HG03354 (cell line): ENCODE results near the gene MPZL2.

Experiments used
- ATAC-seq: cut with Tn5 transposase; IDR thresholded peaks from one replicate; pipeline ENCODE4 v1.9.1; 2021; ENCODE audit warnings: mild to moderate bottlenecking; ENCODE audit not compliant: unreplicated experiment, poor library complexity, severe bottlenecking

Gene MPZL2

GRCh38 chr11:118245936-118246562, 18.0 kb downstream of the MPZL2 start:
- ATAC-seq = no peak

GRCh38 chr11:118243993-118244762, 19.9 kb downstream of the MPZL2 start:
- no peak for ATAC-seq

GRCh38 chr11:118243161-118243560, 20.9 kb downstream of the MPZL2 start:
- ATAC-seq = no peak

GRCh38 chr11:118241764-118242098, 22.4 kb downstream of the MPZL2 start:
- ATAC-seq = peak; percentile 9

- ATAC-seq = peak; percentile 84
Observed at GRCh38 chr11:118240999-118241763, 22.9 kb downstream of the MPZL2 start.

- no peak for ATAC-seq
Observed at GRCh38 chr11:118239509-118240205, 24.4 kb downstream of the MPZL2 start.

- no peak for ATAC-seq
Observed at GRCh38 chr11:118238929-118239328, 25.2 kb downstream of the MPZL2 start.

- ATAC-seq = no peak
Observed at GRCh38 chr11:118238421-118238820, 25.7 kb downstream of the MPZL2 start.

- ATAC-seq = no peak
Observed at GRCh38 chr11:118236170-118236569, 27.9 kb downstream of the MPZL2 start.

- no peak for ATAC-seq
Observed at GRCh38 chr11:118234833-118235232, 29.3 kb downstream of the MPZL2 start.

GRCh38 chr11:118233850-118234249, 30.2 kb downstream of the MPZL2 start:
- ATAC-seq = no peak

GRCh38 chr11:118233377-118233776, 30.7 kb downstream of the MPZL2 start:
- ATAC-seq = no peak

- no peak for ATAC-seq
Observed at GRCh38 chr11:118232659-118233058, 31.4 kb downstream of the MPZL2 start.

GRCh38 chr11:118231461-118231860, 32.6 kb downstream of the MPZL2 start:
- no peak for ATAC-seq

- ATAC-seq = no peak
Observed at GRCh38 chr11:118230088-118230487, 34.0 kb downstream of the MPZL2 start.

GRCh38 chr11:118229274-118229847, 34.7 kb downstream of the MPZL2 start:
- no peak for ATAC-seq

GRCh38 chr11:118227865-118228785, 36.0 kb downstream of the MPZL2 start:
- ATAC-seq = peak; percentile 74

- ATAC-seq = no peak
Observed at GRCh38 chr11:118226781-118227180, 37.3 kb downstream of the MPZL2 start.

- no peak for ATAC-seq
Observed at GRCh38 chr11:118226296-118226695, 37.8 kb downstream of the MPZL2 start.
